Measurements from ENCODE around the gene MYOM1. TPM values are rescaled to one million over a fixed set of nuclear protein-coding genes. Genes with fewer than 3 reads are reported as not detected.

The MYOM1 gene
- total RNA-seq, 1 donor from 2014 or later, result 0.57 TPM

DNA sequence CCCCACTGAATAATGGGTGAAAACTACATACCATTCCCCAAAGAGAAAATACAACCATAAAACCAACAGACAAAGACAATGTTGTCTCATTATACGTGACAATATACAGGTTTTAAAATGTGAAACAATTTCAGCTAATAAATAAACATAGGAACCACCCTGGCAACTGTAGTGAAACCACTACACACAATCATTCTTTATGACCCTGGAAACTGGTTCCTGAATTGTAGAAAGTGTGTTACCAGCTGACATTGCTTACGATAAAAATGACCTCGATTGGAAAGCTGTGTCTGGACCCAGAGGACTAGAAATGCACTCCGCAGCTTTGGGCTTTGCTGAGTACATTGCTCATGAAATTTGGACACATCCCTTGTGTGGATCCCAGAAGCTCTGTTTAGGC is 132.9 kb downstream of the MYOM1 start:
- H3K9me3 ChIP-seq (ENCODE audit: insufficient read depth, low read depth, low read length), result no peaks in the 10 kb centered on the region
- Mint-ChIP-seq H3K9me3 (ENCODE audit: unreplicated experiment) (no peaks in the 10 kb centered on the region), H3K27me3 (ENCODE audit: low read depth, unreplicated experiment) (peaks cover 3% of the 10 kb centered on the region), H3K4me1 (ENCODE audit: low read depth, unreplicated experiment) (peaks cover 2% of the 10 kb centered on the region), H3K4me3 (ENCODE audit: unreplicated experiment) (no peak overlapping the region), H3K27ac (ENCODE audit: unreplicated experiment) (no peak overlapping the region), H3K36me3 (ENCODE audit: low read depth, unreplicated experiment) (no peaks in the 10 kb centered on the region)
- H3K4me2 ChIP-seq (ENCODE audit: low read length), result no peak overlapping the region
- no peak overlapping the region for H3K27ac ChIP-seq (ENCODE audit: low read depth, low read length)
- H3K9ac ChIP-seq (ENCODE audit: low read length), result no peak overlapping the region
- no peaks in the 10 kb centered on the region for H3K27me3 ChIP-seq (ENCODE audit: insufficient read depth, low read length)
- H3K79me2 ChIP-seq (ENCODE audit: insufficient read depth, low read length), result no peaks in the 10 kb centered on the region
- no peak for FAIRE-seq
- TF ChIP-seq, protein P1, sequence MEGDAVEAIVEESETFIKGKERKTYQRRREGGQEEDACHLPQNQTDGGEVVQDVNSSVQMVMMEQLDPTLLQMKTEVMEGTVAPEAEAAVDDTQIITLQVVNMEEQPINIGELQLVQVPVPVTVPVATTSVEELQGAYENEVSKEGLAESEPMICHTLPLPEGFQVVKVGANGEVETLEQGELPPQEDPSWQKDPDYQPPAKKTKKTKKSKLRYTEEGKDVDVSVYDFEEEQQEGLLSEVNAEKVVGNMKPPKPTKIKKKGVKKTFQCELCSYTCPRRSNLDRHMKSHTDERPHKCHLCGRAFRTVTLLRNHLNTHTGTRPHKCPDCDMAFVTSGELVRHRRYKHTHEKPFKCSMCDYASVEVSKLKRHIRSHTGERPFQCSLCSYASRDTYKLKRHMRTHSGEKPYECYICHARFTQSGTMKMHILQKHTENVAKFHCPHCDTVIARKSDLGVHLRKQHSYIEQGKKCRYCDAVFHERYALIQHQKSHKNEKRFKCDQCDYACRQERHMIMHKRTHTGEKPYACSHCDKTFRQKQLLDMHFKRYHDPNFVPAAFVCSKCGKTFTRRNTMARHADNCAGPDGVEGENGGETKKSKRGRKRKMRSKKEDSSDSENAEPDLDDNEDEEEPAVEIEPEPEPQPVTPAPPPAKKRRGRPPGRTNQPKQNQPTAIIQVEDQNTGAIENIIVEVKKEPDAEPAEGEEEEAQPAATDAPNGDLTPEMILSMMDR (IDR thresholded peaks at IDR 0.05; ENCODE audit: insufficient read depth, low read depth, low read length), result no peak
- TF ChIP-seq EZH2 (IDR thresholded peaks at IDR 0.05; ENCODE audit: insufficient read depth, low read length), result no peak
- H2AFZ ChIP-seq (ENCODE audit: low read depth, low read length), result no peak overlapping the region
- H3K36me3 ChIP-seq (ENCODE audit: insufficient read depth, low read length), result no peaks in the 10 kb centered on the region
- DNase-seq (ENCODE audit: low read depth), result no peak
- no peaks in the 10 kb centered on the region for H4K20me1 ChIP-seq (ENCODE audit: insufficient read depth, low read length)
- no peak overlapping the region for H3K4me3 ChIP-seq (ENCODE audit: insufficient read depth, low read depth, low read length)
- H3K4me1 ChIP-seq (ENCODE audit: insufficient read depth, low read length), result no peaks in the 10 kb centered on the region

DNA sequence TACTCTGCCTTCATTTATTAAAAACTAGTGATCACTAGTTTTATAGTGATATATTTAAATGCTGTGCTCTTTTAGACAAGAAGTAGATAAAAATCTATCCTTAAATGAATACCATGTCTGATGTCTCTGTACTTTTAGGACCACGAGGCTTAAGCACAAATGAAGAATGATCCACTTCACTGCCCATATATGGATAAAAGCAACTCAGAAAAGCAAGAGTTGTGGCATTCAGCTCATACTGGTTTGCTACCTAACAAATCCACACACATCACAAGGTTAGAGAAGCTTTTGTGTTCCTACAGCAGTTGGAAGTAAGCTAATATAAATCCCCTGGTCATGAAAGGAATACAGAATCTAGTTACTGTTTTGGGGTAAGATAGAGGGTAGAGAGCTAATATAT is 134.2 kb downstream of the MYOM1 start:
- H3K27me3 ChIP-seq (ENCODE audit: insufficient read depth, low read length), result no peaks in the 10 kb centered on the region
- no peaks in the 10 kb centered on the region for H3K9me3 ChIP-seq (ENCODE audit: insufficient read depth, low read depth, low read length)
- no peaks in the 10 kb centered on the region for H3K36me3 Mint-ChIP-seq (ENCODE audit: low read depth, unreplicated experiment)
- H3K79me2 ChIP-seq (ENCODE audit: insufficient read depth, low read length), result no peaks in the 10 kb centered on the region
- no peaks in the 10 kb centered on the region for H4K20me1 ChIP-seq (ENCODE audit: insufficient read depth, low read length)
- no peak overlapping the region for H3K4me2 ChIP-seq (ENCODE audit: low read length)
- no peak overlapping the region for H3K27ac Mint-ChIP-seq (ENCODE audit: unreplicated experiment)
- FAIRE-seq (no peak), DNase-seq (ENCODE audit: low read depth) (no peak)
- H3K4me3 Mint-ChIP-seq (ENCODE audit: unreplicated experiment), result no peak overlapping the region
- H3K4me1 Mint-ChIP-seq (ENCODE audit: low read depth, unreplicated experiment), result peaks cover 2% of the 10 kb centered on the region
- TF ChIP-seq, protein P1 (IDR thresholded peaks at IDR 0.05; ENCODE audit: insufficient read depth, low read depth, low read length), result no peak
- no peak for TF ChIP-seq EZH2 (IDR thresholded peaks at IDR 0.05; ENCODE audit: insufficient read depth, low read length)
- H3K9me3 Mint-ChIP-seq (ENCODE audit: unreplicated experiment), result no peaks in the 10 kb centered on the region
- no peak overlapping the region for H2AFZ ChIP-seq (ENCODE audit: low read depth, low read length)
- H3K4me1 ChIP-seq (ENCODE audit: insufficient read depth, low read length), result no peaks in the 10 kb centered on the region
- no peaks in the 10 kb centered on the region for H3K36me3 ChIP-seq (ENCODE audit: insufficient read depth, low read length)
- peaks cover 3% of the 10 kb centered on the region for H3K27me3 Mint-ChIP-seq (ENCODE audit: low read depth, unreplicated experiment)
- no peak overlapping the region for H3K4me3 ChIP-seq (ENCODE audit: insufficient read depth, low read depth, low read length)
- no peak overlapping the region for H3K9ac ChIP-seq (ENCODE audit: low read length)
- no peak overlapping the region for H3K27ac ChIP-seq (ENCODE audit: low read depth, low read length)

DNA sequence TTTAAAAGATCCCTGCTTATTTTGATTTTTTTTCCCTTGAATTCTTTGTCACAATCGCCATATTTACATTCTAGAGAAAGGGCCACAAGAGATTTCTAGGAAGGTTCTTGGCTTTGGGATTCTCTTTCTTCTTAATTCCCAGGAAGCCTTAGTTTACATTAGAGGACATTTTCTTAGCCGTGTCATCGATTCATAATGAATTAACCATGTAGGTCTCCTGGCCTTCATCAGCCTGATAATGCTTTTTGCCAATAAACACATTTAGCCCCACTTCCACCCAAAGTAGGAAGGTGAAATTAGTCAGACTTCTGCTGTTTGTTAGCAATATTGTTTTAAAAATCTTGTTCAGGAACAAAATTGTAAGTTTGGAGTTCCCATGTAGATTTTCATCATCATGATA is 135.6 kb downstream of the MYOM1 start:
- Histone ChIP-seq H3K79me2 (ENCODE audit: insufficient read depth, low read length) (no peaks in the 10 kb centered on the region), H3K9ac (ENCODE audit: low read length) (no peak overlapping the region), H3K27me3 (ENCODE audit: insufficient read depth, low read length) (no peaks in the 10 kb centered on the region), H4K20me1 (ENCODE audit: insufficient read depth, low read length) (no peaks in the 10 kb centered on the region), H3K4me3 (ENCODE audit: insufficient read depth, low read depth, low read length) (no peak overlapping the region), H3K4me2 (ENCODE audit: low read length) (no peak overlapping the region), H3K36me3 (ENCODE audit: insufficient read depth, low read length) (no peaks in the 10 kb centered on the region), H3K9me3 (ENCODE audit: insufficient read depth, low read depth, low read length) (no peaks in the 10 kb centered on the region), H2AFZ (ENCODE audit: low read depth, low read length) (no peak overlapping the region), H3K27ac (ENCODE audit: low read depth, low read length) (no peak overlapping the region), H3K4me1 (ENCODE audit: insufficient read depth, low read length) (no peaks in the 10 kb centered on the region)
- Mint-ChIP-seq H3K27me3 (ENCODE audit: low read depth, unreplicated experiment) (peaks cover 3% of the 10 kb centered on the region), H3K9me3 (ENCODE audit: unreplicated experiment) (no peaks in the 10 kb centered on the region), H3K36me3 (ENCODE audit: low read depth, unreplicated experiment) (no peaks in the 10 kb centered on the region), H3K4me1 (ENCODE audit: low read depth, unreplicated experiment) (peaks cover 2% of the 10 kb centered on the region), H3K4me3 (ENCODE audit: unreplicated experiment) (no peak overlapping the region), H3K27ac (ENCODE audit: unreplicated experiment) (no peak overlapping the region)
- DNase-seq (ENCODE audit: low read depth) (no peak), FAIRE-seq (no peak)
- TF ChIP-seq EZH2 (IDR thresholded peaks at IDR 0.05; ENCODE audit: insufficient read depth, low read length), result no peak
- TF ChIP-seq, protein P1 (IDR thresholded peaks at IDR 0.05; ENCODE audit: insufficient read depth, low read depth, low read length), result no peak

Data from astrocyte (in vitro differentiated cells and primary cell).